Sigmoid colon (tissue), 7 donors: ENCODE results near the gene IL9. TPM values are rescaled to one million over a fixed set of nuclear protein-coding genes. Genes with fewer than 3 reads are reported as not detected.

Experiments used
- DNase-seq: peaks from one replicate; pipeline ENCODE4 v3.0.0-alpha.2; 2019
- H3K27ac ChIP-seq, 4 donors: fragments of 200-600 bp; sonication (generic); one replicate each; pipeline ENCODE4 v1.5.1; 2016 to 2019; ENCODE audit warnings: mild to moderate bottlenecking in 1 of 4
- H3K27me3 ChIP-seq, 3 donors: fragments of 200-600 bp; sonication (generic); one replicate each; pipeline ENCODE4 v1.5.1; 2019; ENCODE audit warnings: mild to moderate bottlenecking in 1 of 3
- H3K36me3 ChIP-seq, 4 donors: fragments of 200-600 bp; sonication (generic); one replicate each; pipeline ENCODE4 v1.5.1; 2016 to 2019
- H3K4me1 ChIP-seq, 4 donors: fragments of 200-600 bp; sonication (generic); one replicate each; pipeline ENCODE4 v1.5.1; 2017 to 2019
- H3K4me3 ChIP-seq, 4 donors: fragments of 200-600 bp; sonication (generic); one replicate each; pipeline ENCODE4 v1.5.1; 2017 to 2019; ENCODE audit warnings: mild to moderate bottlenecking in 2 of 4, moderate library complexity in 1 of 4
- H3K9me3 ChIP-seq, 4 donors: fragments of 200-600 bp in 3 of 4; sonication (generic) in 3 of 4; one replicate each; pipeline versions ENCODE4 v1.5.1 to v1.6.1; 2013 to 2019
- EP300 ChIP-seq, 4 donors: sonication (generic); formaldehyde crosslinking; IDR thresholded peaks; one replicate each; pipeline ENCODE4 v1.6.1; 2017; ENCODE audit warnings: antibody characterized with exemption in 4 of 4
- POLR2A ChIP-seq, 2 donors: fragments of 450-650 bp; IDR thresholded peaks; one replicate each; pipeline ENCODE4 v1.6.1; 2016; ENCODE audit warnings: antibody characterized with exemption in 2 of 2, mild to moderate bottlenecking in 2 of 2, moderate library complexity in 2 of 2
- POLR2AphosphoS5 ChIP-seq, 4 donors: sonication (generic); formaldehyde crosslinking; IDR thresholded peaks; one replicate each; pipeline ENCODE4 v1.6.1; 2017; ENCODE audit warnings: antibody characterized with exemption in 4 of 4
- WGBS, 2 donors: extraction: QIAGEN DNeasy Blood & Tissue Kit; methylation state at CpG; one replicate each; pipeline ENCODE4 v1.1.7; 2013; 5-methylcytosine and 5-hydroxymethylcytosine counted together
- intact Hi-C: fragments of 100-400 bp; cut with DNase I; formaldehyde crosslinking; loops from one replicate; pipeline ENCODE4 v1.15.1; 2023
- polyA plus RNA-seq, 3 donors: library from polyadenylated mRNA; stranded (reverse); fragments of 200-250 nt; gene quantifications; one replicate each; pipeline ENCODE4 v1.2.3, GENCODE V29; 2013
- total RNA-seq, 4 donors: library from RNA; depleted of rRNA; stranded (reverse); fragments of >200 nt; gene quantifications; one replicate each; pipeline ENCODE4 v1.1.0, GENCODE V29; 2016
- TF ChIP-seq, protein P1 (sequence below), 4 experiments: fragments of 450-650 bp in 3 of 4; fragments of 200-600 bp in 1 of 4; IDR thresholded peaks; one replicate each; pipeline ENCODE4 v1.5.1; 2016 to 2019; ENCODE audit warnings: antibody characterized with exemption in 4 of 4, mild to moderate bottlenecking in 3 of 4, moderate library complexity in 2 of 4
- donor health status: healthy with polysubstance abuse.
- donor health status: Bipolar disorder and iron deficiency.
- donor health status: healthy.

The IL9 gene
- total RNA-seq (not detected), polyA plus RNA-seq (not detected)

DNA sequence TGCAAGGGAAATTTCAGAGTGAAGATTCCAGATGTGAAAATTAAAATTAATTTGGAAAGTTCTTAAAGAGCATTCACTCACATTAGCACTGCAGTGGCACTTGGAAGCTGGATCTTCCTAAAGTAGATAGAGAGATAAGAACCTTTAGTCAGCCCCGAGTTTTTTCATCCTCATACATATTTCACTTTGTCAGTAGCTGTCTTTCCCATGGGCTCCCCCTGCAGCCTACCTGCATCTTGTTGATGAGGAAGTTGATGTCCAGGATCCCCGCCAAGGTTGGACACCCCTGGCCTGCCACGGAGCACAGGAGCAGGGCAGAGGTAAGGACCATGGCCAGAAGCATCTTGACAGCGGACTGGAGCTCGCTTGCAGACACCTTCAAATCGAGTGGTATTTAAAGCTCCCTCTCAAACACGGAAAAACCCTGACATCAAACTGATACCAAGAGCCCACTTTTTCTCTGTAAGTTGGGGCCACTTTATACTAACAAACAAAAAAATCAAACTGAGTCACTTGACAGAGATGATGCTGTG lies at the start of gene IL9:
TSS of gene IL9 (minus strand) at position 368 of the 533 bp plus-strand sequence. CDS start at position 343, 25 bp downstream.
- Histone ChIP-seq H3K4me3 (no peak within 1 kb of the TSS), H3K36me3 (no peaks in the 10 kb centered on the region), H3K27me3 (no peaks in the 10 kb centered on the region), H3K4me1 (no peaks in the 10 kb centered on the region), H3K9me3 (no peaks in the 10 kb centered on the region), H3K27ac (no peak within 1 kb of the TSS)
- TF ChIP-seq POLR2A (IDR thresholded peaks at IDR 0.05) (no peak), EP300 (IDR thresholded peaks at IDR 0.05) (no peak), POLR2AphosphoS5 (IDR thresholded peaks at IDR 0.05) (no peak)
- TF ChIP-seq, protein P1, sequence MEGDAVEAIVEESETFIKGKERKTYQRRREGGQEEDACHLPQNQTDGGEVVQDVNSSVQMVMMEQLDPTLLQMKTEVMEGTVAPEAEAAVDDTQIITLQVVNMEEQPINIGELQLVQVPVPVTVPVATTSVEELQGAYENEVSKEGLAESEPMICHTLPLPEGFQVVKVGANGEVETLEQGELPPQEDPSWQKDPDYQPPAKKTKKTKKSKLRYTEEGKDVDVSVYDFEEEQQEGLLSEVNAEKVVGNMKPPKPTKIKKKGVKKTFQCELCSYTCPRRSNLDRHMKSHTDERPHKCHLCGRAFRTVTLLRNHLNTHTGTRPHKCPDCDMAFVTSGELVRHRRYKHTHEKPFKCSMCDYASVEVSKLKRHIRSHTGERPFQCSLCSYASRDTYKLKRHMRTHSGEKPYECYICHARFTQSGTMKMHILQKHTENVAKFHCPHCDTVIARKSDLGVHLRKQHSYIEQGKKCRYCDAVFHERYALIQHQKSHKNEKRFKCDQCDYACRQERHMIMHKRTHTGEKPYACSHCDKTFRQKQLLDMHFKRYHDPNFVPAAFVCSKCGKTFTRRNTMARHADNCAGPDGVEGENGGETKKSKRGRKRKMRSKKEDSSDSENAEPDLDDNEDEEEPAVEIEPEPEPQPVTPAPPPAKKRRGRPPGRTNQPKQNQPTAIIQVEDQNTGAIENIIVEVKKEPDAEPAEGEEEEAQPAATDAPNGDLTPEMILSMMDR (IDR thresholded peaks at IDR 0.05), result no peak
- WGBS, 2 donors, result 46 to 48% methylated on average over 7 of the region's 7 CpGs
- no peak for DNase-seq
- intact Hi-C loops, result no loop called here

DNA sequence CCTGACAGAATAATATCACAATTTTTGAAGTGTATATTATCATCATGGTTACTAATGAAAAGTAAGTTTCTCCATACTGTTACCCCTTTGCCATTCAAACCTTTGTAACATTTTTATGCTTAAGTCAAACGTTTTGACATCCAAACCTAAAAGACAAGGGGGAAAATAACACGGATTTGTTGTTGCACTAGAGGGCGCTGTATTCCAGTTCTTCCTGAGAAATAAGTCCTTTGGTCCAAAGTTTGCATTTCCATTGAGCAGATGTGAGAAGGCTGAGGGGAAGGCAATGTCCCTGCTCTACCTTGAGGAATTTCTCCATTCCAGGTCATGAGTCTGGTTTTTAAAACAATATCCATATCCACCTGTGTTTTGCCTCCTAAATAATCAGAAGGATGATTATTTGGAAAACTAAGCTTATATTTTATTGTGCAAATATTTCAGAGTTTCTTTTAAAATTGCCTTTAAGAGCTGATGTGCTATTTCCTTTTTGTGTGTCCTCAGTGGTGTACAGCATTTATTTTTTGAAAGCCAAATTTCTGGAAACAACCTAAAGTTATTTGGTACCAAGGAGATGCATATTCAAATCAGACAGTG lies 49.4 kb upstream of the IL9 start:
- Histone ChIP-seq H3K27me3 (no peaks in the 10 kb centered on the region), H3K9me3 (no peaks in the 10 kb centered on the region), H3K36me3 (no peaks in the 10 kb centered on the region), H3K27ac (no peak overlapping the region), H3K4me3 (no peak overlapping the region), H3K4me1 (no peaks in the 10 kb centered on the region)
- TF ChIP-seq EP300 (IDR thresholded peaks at IDR 0.05) (no peak), POLR2A (IDR thresholded peaks at IDR 0.05) (no peak), POLR2AphosphoS5 (IDR thresholded peaks at IDR 0.05) (no peak)
- TF ChIP-seq, protein P1 (IDR thresholded peaks at IDR 0.05), result peak; percentile 58 to 81 (median 75)
- DNase-seq, result peak; percentile 76
- intact Hi-C loops, result loop anchor here (1.0 to 5.0 kb wide), 6 partner anchors 58 to 266 kb away; no protein-coding TSS in a partner anchor
- 0% methylated on average over 3 of the region's 3 CpGs for whole genome bisulfite sequencing, 2 donors

DNA sequence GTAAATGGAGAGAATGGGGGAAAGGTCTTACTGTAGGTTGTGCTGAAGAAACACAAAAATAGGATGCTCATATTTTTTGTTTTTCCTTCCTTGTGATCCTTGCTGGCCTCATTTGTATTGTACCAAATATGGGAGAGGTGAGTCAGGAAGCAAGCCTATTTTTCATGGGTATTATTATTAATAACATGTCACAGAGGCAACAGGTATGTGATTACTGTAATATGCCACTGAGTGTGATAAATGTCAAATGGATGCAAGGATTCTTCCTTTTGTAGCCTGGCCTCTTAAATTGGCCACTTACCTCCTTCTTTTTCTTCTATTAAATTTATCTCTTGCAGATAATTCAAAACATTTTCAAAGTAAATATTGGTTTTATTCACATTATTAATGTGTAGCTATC lies 48.9 kb upstream of the IL9 start:
- H3K27me3 ChIP-seq, result no peaks in the 10 kb centered on the region
- H3K27ac ChIP-seq, result no peak overlapping the region
- H3K36me3 ChIP-seq, result no peaks in the 10 kb centered on the region
- H3K4me1 ChIP-seq, result no peaks in the 10 kb centered on the region
- H3K4me3 ChIP-seq, result no peak overlapping the region
- TF ChIP-seq POLR2A (IDR thresholded peaks at IDR 0.05) (no peak), POLR2AphosphoS5 (IDR thresholded peaks at IDR 0.05) (no peak), EP300 (IDR thresholded peaks at IDR 0.05) (no peak)
- TF ChIP-seq, protein P1 (IDR thresholded peaks at IDR 0.05), result no peak
- intact Hi-C loops, result loop anchor here (2.0 to 5.0 kb wide), 4 partner anchors 57 to 266 kb away; no protein-coding TSS in a partner anchor
- no peaks in the 10 kb centered on the region for H3K9me3 ChIP-seq
- no peak for DNase-seq

DNA sequence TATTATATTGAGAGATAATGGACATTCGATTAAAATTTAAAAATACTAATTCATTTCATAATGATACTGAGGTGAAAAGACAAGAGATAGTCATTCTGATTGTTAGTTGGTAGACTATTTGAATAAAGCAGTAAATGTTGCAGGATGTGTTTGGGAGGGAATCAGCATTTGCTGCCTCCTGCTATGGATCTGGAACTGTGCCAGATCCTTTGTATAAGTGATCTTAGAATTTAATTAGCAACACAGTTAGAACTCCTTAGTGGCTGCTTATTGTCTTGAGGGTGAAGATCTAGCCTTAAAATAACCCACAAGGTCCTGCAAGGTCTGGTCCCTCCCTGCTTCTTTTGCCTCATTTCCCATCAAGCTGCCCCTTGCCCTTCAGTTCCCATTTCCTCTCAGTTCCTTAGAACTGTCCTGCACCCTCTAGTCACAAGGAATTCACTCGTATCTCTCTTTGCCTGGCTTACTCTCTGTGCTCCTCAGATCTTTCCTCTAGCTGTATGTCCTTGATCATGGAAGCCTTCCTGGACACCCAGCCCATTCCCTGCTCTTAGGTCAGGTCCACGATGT lies 46.6 kb upstream of the IL9 start:
- 67 to 73% methylated on average over 3 of the region's 3 CpGs for WGBS, 2 donors
- intact Hi-C loops, result loop anchor here (5.0 kb wide), 1 partner anchor 55 kb away; no protein-coding TSS in a partner anchor
- Histone ChIP-seq H3K36me3 (no peaks in the 10 kb centered on the region), H3K4me3 (no peak overlapping the region), H3K9me3 (no peaks in the 10 kb centered on the region), H3K27ac (no peak overlapping the region), H3K27me3 (no peaks in the 10 kb centered on the region), H3K4me1 (no peaks in the 10 kb centered on the region)
- no peak for TF ChIP-seq POLR2AphosphoS5 (IDR thresholded peaks at IDR 0.05)
- TF ChIP-seq, protein P1 (IDR thresholded peaks at IDR 0.05), result no peak
- no peak for DNase-seq
